NCI-H2029 treated with DMSO at 0.1 percent for 48 hours (cell line): ENCODE data around the gene PEPD.

Source experiments
- DNase-seq: peaks from one replicate; lab custom pipeline; 2025; lab: John Stamatoyannopoulos, UW

PEPD gene

DNA sequence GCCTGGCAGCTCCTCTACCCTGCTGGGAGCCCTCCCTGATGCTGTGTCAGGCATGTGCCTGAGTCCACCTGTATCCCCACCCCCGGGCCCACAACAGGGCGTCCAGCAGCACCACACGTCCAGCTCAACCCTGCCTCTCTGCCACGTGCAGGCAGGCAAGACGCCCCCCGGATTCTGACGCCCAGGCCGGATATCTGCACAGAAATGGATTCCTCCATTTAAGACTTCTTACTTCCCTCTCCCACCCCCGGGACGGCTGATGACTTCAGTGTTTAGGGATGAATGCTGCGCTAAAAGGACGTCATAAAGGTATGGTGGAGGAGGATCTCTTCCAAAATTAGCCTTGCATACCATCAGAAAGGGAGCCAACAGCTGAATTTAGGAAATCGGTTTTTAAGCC is 10.2 kb downstream of the PEPD start:
- no peak for DNase-seq

GRCh38 chr19:33510462-33511194 is 11.0 kb downstream of the PEPD start:
- peak; percentile 69 for DNase-seq

GRCh38 chr19:33509774-33510173 is 11.8 kb downstream of the PEPD start:
- no peak for DNase-seq

DNA sequence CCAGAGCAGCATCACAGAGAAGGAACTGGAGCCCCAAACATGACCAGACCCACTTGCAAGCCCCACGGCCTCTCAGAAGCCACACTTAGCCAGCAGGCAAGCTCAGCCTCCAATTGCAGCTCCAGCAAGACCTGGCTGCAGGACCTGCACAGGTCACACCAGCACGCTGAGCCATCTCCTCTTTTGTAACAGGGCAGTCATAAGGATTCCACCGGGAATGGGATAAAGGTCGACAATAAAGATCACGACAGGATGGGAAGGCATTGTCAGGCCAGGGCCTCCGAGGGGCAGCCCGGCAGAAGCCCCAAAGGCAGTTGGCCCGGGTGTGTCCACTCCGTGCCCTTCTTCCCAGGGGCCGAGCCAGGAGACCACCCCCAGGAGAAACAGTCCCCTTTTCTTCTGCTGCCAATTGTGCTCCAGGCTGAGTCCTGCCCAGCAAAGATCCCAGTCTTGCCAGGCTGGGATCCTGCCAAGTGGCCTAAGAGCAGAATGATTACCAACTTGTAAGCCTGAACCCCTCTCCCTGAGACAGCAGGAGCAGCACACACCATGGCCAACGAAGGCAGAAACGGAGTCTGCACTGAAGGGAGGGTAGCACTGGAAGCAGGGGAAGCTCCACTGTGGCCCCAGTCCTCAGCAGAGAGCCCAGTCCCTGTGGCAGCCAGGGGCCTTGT is 12.5 kb downstream of the PEPD start:
- DNase-seq: no peak

- no peak for DNase-seq
These were observed 13.2 kb downstream of the PEPD start for GRCh38 chr19:33508431-33508830.

DNA sequence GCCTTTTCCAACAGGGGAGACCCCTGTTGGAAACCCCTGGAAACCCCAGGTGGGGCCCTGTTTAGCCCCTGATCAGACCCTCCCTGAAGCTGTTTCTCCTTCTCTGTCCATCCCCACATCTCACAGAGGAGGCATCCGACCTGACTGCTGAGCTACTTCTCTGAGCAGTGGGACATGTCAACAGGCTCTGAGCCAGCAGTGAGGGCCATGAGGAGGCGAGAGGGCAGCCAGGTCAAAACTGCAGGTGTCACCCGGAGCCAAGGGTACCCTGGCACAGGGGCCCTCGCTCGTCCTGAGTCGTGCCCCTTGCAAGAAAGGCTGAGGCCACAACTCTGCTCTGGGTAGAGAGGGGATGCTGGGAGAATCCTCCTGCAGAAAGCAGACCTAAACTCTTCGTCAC is 13.6 kb downstream of the PEPD start:
- no peak for DNase-seq

DNA sequence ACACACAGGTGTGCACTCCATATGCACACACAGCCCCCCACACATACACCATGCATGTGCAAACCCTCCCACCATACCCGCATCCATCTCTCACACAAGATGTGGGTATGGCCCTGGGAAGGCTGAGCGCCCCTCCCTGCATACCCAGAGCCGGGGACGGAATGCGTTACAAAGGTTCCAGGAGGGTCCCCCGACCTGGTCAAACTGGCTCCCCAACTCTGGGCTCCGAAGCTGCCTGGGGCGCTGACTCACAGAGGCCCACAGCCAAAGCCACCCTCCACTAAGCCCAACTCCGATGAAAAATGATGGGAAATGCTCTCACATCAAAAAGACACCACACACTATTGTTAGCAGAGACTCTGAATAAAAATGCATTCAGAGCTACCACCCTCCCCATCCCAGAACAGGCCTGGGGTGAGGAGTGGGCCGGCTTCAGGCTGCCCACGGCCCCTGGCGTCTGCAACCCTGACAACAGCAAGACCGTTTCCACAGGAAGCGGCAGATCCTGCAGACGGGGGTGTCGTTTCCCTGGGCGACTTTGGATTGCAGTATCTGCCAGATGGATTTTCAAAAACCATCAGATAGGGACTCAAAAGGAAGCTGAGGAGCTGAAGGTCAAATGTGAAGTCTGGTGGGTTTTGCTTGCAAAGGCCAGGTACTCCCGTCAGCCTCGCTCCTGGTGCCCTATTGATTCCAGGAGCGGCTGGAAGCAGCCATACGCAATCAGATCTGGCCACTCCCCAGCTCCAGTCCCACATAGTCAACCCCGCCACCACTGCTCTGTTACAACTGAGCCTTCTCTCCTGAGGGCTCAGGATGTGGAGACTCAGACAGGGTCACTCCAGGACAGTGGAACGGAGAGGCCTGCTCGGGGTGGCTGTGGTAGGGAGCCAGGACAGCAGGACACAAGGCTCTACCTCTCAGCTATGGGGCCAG is 14.3 kb downstream of the PEPD start:
- DNase-seq: no peak

- no peak for DNase-seq
These were observed 15.1 kb downstream of the PEPD start for GRCh38 chr19:33506498-33506897.

- no peak for DNase-seq
These were observed 15.8 kb downstream of the PEPD start for GRCh38 chr19:33505823-33506222.

DNA sequence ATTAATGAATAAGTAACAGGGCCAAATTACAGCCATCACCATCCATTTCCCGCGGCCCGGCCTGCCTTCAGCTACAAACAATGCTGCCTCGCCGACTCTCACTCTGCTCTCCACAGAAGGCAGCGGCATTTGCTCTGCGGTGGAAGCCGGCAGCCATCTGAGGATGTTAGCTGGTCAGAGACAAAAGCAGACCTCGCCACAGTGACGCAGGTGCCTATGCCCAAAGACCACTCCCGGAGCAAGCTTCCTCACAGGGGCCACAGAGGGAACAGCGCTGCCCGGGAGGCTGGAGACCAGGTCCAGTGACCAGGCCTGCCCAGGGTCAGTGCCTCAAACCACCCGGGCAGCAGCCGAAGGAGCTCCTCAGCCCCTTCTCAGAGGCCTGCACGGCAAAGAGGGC is 16.4 kb downstream of the PEPD start:
- no peak for DNase-seq

DNA sequence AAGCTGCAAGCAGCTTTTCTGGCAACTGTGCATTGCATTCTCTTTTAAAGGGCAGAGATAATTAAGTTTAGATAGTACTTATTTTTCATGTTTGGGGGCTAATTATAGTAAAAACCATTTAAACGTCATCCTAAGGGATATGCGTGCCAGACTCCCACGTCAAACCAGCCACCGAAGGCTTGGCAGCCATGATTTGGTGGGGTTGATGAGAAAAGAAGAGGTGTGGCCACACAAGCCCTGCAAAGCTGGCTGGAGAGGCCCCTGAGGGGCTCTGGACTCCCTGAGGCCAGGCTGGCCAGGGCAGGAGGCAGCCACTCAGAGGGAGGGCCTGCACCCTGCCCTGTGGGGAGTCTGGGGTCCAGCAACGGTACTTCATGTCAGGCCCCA is 17.5 kb downstream of the PEPD start:
- no peak for DNase-seq

DNA sequence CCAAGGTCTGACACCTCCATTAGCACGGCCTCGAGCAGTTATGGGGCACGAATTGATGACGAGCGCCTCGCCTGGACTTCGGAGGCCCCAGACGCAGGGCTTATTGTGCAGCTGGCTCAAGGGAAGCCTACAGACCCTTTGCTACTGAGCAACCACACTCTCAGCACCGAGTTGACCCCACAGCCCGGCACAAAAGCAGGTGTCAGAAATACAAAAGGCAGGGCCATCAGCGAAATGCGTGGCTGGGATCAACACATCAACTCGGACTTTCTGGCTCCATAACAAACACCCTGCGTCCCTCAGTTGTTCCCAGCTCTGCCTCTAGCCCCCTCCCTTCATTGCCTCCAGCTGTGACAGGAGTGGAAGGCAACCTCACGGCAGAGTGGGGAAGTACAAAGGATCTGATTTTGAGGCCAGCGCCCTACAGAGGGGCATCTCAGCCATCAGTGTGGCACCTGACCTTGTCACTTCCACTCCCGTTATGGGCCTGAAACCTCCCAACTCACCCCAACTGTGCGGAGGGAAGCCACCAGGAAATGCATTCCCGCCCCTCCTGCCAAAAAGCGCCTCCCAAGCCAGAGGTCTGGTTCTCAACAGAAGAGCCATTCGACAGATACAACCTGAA is 18.0 kb downstream of the PEPD start:
- DNase-seq: no peak

GRCh38 chr19:33503030-33503429 is 18.6 kb downstream of the PEPD start:
- no peak for DNase-seq

DNA sequence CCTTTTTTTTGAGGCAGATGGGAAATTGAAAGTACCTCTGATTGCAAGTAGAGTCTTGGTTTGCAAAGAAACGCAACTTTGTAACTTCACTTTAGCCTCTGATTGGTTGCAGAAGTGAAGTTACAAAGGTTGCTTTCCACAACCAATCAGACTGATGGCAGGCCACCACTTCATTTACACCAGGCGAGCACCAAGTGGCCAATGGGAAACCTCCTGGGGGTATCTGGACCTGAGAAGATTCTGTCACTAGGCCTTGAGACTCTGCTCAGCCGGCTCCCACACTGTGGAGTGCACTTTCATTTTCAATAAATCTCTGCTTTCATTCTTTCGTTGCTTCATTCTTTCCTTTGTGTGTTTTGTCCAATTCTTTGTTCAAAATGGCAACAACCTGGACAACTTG is 19.1 kb downstream of the PEPD start:
- DNase-seq: no peak

- no peak for DNase-seq
These were observed 19.8 kb downstream of the PEPD start for GRCh38 chr19:33501693-33502356.

DNA sequence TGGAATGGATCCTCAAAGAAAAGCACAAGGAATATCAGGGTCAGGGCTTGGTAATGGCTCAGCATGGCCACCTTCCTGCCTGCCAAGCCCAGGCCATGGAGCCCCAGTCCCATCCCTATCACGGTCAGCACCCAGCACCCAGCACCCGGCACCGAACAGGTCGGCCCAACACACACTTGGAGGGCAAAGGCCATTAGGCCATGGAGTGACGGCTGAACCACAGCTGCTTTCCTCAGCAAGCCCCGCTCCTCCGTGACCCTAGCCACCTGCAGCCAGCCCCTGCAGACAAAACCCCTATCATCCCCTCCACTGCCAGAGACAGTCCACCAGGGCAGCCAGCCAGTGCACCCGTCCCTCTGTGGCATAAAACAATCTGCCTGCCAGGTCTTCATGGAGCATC is 20.6 kb downstream of the PEPD start:
- DNase-seq: no peak

DNA sequence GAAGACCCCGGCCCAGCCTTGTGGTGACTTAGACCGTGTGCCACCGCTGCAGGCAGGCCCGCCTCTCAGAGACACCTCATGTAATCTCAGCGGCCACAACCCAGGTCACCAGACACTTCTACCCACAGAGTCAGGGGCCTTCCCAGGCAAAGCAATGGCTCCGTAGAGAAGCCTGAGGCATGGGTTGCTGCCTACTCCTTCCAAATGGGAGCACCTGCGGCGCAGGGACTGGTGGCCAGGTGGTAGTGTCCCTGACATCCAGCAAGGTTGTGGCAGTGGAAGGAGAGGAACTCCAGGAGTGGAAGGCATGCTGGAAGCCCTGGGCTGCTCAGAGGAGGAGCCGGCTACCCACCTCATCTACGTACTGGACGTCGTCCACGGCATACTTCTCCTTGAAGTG is 21.0 kb downstream of the PEPD start:
- no peak for DNase-seq

DNA sequence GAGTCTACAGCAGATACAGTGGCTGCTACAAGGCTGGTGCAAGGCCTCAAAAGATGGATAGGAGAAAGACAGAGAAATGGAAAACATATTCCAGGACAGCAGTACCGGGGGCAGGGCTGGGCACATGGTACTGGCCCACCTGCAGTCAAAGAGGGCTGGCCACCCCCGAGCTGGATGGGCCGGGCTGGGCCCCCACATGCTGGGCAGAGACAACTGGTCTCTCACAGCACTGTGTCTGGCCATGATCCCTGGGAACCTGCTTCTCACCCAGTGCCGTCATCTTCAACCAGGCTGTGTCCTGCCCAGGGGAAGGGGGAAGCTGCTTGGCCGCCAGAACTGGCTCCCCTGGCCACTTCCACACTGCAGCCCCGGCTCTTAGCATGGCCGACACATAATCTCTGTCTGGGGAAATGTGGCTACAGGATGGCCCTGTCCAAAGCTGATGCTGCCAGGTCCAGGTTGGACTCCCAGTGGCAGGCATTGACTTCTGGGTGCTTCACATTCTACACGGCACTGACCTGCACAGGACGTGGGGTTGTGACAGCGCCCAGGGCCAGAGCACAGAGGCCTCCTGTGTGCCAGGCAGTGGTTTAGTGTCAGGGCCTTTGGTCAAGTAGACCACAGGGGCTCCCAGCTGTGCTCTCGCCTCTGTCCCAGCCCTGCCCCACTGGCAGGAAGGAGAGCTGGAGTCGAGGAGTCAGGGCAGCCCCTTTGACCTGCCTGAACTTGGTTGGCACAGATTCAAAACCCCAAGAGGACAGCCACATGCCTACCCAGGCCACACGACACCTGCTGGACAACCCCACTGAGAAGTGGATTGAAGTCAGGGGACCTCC is 21.7 kb downstream of the PEPD start:
- DNase-seq: no peak

GRCh38 chr19:33499248-33499647 is 22.3 kb downstream of the PEPD start:
- no peak for DNase-seq

DNA sequence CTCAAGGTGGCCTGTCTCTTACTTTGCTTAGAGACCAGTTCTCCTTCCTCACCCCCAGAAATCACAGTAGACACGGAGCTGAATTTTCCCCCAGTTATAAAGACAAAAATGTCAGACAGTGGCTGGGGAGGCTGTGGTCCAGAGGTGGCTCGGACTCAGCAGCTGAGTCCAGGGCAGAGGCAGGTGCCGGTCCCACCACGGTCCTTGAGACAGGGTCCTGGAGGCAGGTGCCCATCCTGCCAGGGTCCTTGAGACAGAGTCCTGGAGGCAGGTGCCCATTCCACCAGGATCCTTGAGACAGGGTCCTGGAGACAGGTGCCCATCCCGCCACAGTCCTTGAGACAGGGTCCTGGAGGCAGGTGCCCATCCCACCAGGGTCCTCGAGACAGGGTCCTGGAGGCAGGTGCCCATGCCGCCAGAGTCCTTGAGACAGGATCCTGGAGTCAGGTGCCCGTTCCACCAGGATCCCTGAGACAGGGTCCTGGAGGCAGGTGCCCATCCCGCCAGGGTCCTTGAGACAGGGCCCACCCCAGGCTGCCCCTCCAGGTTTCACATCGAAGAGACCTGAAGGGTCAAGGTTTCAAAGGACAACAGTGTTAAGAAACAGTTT is 23.1 kb downstream of the PEPD start:
- DNase-seq: no peak
